ENCODE measurements around the gene MVB12A.

DNA sequence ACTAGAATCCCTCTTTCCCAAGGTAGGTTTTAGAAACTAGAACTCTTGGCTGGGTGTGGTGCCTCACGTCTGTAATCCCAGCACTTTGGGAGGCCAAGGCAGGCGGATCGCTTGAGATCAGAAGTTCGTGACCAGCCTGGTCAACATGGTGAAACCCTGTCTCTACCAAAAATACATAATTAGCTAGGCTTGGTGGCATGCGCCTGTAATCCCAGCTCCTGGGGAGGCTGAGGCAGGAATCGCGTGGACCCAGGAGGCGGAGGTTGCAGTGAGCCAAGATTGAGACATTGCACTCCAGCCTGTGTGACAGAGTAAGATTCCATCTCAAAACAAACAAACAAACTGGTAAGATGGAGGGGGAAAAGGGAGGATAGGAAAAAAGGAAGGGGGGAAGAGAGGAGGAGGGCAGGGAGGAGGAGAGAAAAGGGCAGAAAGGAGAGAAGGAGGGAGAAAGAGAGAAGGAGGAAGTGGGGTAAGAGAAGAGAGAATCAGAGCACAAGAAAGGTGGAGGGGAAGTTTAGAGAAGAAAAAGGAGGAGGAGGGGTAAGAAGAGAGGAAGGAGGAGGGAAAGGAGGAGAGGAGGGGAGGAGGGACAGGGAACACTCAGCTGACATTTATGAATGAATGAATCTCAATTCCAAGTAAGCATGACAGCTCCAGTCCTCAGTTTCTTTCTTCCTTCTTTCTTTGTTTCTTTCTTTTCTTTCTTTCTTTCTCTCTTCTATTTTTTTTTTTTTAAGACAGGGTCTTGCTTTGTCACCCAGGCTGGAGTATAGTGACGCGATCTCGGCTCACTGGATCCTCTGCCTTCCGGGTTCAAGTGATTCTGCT lies 47.8 kb downstream of the MVB12A start:
- TF ChIP-seq, protein P1, sequence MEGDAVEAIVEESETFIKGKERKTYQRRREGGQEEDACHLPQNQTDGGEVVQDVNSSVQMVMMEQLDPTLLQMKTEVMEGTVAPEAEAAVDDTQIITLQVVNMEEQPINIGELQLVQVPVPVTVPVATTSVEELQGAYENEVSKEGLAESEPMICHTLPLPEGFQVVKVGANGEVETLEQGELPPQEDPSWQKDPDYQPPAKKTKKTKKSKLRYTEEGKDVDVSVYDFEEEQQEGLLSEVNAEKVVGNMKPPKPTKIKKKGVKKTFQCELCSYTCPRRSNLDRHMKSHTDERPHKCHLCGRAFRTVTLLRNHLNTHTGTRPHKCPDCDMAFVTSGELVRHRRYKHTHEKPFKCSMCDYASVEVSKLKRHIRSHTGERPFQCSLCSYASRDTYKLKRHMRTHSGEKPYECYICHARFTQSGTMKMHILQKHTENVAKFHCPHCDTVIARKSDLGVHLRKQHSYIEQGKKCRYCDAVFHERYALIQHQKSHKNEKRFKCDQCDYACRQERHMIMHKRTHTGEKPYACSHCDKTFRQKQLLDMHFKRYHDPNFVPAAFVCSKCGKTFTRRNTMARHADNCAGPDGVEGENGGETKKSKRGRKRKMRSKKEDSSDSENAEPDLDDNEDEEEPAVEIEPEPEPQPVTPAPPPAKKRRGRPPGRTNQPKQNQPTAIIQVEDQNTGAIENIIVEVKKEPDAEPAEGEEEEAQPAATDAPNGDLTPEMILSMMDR (IDR thresholded peaks at IDR 0.05; ENCODE audit: insufficient read depth, low read length, poor library complexity, severe bottlenecking), result no peak
- TF ChIP-seq EZH2phosphoT487 (conservative IDR thresholded peaks at IDR 0.05; ENCODE audit: low read length), result no peak

Measured in SU-DHL-6 (cell line).